GM12878 (cell line): Measurements from ENCODE around the gene IMPG2. TPM values are rescaled to one million over a fixed set of nuclear protein-coding genes. Genes with fewer than 3 reads are reported as not detected.
A peak's percentile ranks its signal among the peaks of the same experiment; 100 is the strongest.

Experiments used
- ATAC-seq: fragments of 200-7000 bp; cut with Tn5 transposase; 3 replicates; pipeline ENCODE4 v1.9.1; 2020; ENCODE audit warnings: mild to moderate bottlenecking, moderate library complexity
- BruUV-seq: library from RNA; stranded (reverse); fragments of 400-500 nt; replicated peaks from 2 replicates; lab custom pipeline; 2021; lab: Mats Ljungman, UMichigan
- CTCF ChIA-PET: fragments of 300-600 bp; sonication (Branson Sonifier 250); formaldehyde crosslinking; extraction: SDS; loops from one replicate; lab custom pipeline; 2021; ENCODE audit warnings: inconsistent platforms; lab: Yijun Ruan, JAX
- POLR2A ChIA-PET: fragments of 350-600 bp; formaldehyde crosslinking; extraction: SDS; loops from one replicate; lab custom pipeline; 2021; ENCODE audit warnings: inconsistent platforms; lab: Charles Lee
- RAD21 ChIA-PET: fragments of 300-600 bp; sonication (Branson Sonifier 250); formaldehyde crosslinking; loops from one replicate; lab custom pipeline; 2023; ENCODE audit warnings: antibody characterized with exemption; ENCODE audit not compliant: unreplicated experiment; lab: Charles Lee
- SMC1A ChIA-PET: fragments of 300-600 bp; sonication (Branson Sonifier 250); formaldehyde crosslinking; loops from one replicate; lab custom pipeline; 2023; ENCODE audit not compliant: unreplicated experiment, uncharacterized antibody; lab: Charles Lee
- DNase-seq: peaks from one replicate; pipeline ENCODE4 v3.0.0-alpha.2; 2011; ENCODE audit warnings: low read depth, low spot score
- FAIRE-seq: peaks from 3 replicates; lab custom pipeline; 2011; peaks lifted over from hg19 to GRCh38; lab: Jason Lieb, UNC
- H2AFZ ChIP-seq: 2 replicates; pipeline ENCODE4 v1.6.0; 2011; ENCODE audit warnings: low read depth, low read length, control low read depth; ENCODE audit not compliant: control insufficient read depth
- H3K27ac ChIP-seq: 2 replicates; pipeline ENCODE4 v1.5.1; 2011; ENCODE audit warnings: control low read depth; ENCODE audit not compliant: control insufficient read depth, insufficient read depth
- H3K27me3 ChIP-seq, 2 experiments: replicated peaks in 1 of 2; 2 replicates each; pipeline versions ENCODE4 v1.6.0 to v1.6.1; 2011; ENCODE audit warnings: low read length in 1 of 2; ENCODE audit not compliant: control insufficient read depth in 2 of 2, insufficient read depth in 2 of 2
- H3K36me3 ChIP-seq, 2 experiments: 2 replicates each; pipeline ENCODE4 v1.5.1; 2011; ENCODE audit warnings: low read length in 1 of 2; ENCODE audit not compliant: control insufficient read depth in 2 of 2, insufficient read depth in 2 of 2
- H3K4me1 ChIP-seq: 2 replicates; pipeline ENCODE4 v1.6.1; 2011; ENCODE audit warnings: mild to moderate bottlenecking, low read length, moderate library complexity, mixed read lengths; ENCODE audit not compliant: control insufficient read depth, insufficient read depth
- H3K4me2 ChIP-seq: 2 replicates; pipeline ENCODE4 v1.6.0; 2011; ENCODE audit warnings: control low read depth; ENCODE audit not compliant: control insufficient read depth, insufficient read depth
- H3K4me3 ChIP-seq: fragments of 200-600 bp; sonication (generic); 2 replicates; pipeline ENCODE4 v1.5.1; 2016
- H3K79me2 ChIP-seq: 2 replicates; pipeline ENCODE4 v1.6.0; 2011; ENCODE audit warnings: low read length; ENCODE audit not compliant: control insufficient read depth, insufficient read depth
- H3K9ac ChIP-seq: 2 replicates; pipeline ENCODE4 v1.8.0; 2011; ENCODE audit warnings: low read length, control low read depth, mixed read lengths; ENCODE audit not compliant: control insufficient read depth, insufficient read depth
- H3K9me3 ChIP-seq: replicated peaks from 3 replicates; pipeline ENCODE4 v1.5.1; 2011; ENCODE audit warnings: mild to moderate bottlenecking, low read length; ENCODE audit not compliant: control insufficient read depth, insufficient read depth
- H4K20me1 ChIP-seq: 2 replicates; pipeline ENCODE4 v1.6.0; 2011; ENCODE audit not compliant: control insufficient read depth, insufficient read depth
- GABPA ChIP-seq: IDR thresholded peaks from 2 replicates; pipeline ENCODE4 v1.6.1; 2014; ENCODE audit warnings: antibody characterized with exemption, low read depth, mild to moderate bottlenecking, inconsistent platforms
- MTA3 ChIP-seq: IDR thresholded peaks from 2 replicates; pipeline ENCODE4 v1.6.1; 2012; ENCODE audit warnings: low read length, inconsistent platforms, borderline replicate concordance
- NFYB ChIP-seq: IDR thresholded peaks from 2 replicates; pipeline ENCODE4 v1.6.1; 2011; ENCODE audit warnings: low read depth, mild to moderate bottlenecking, low read length, improper control_type of control experiment, moderate library complexity; ENCODE audit not compliant: insufficient read depth
- POLR2AphosphoS5 ChIP-seq: IDR thresholded peaks from 2 replicates; pipeline ENCODE4 v1.6.1; 2011; ENCODE audit warnings: mild to moderate bottlenecking, low read length, inconsistent platforms
- ZNF687 ChIP-seq: fragments of 450-650 bp; IDR thresholded peaks from 2 replicates; pipeline ENCODE4 v1.6.1; 2017; ENCODE audit warnings: mild to moderate bottlenecking, moderate library complexity
- WGBS: methylation state at CpG from one replicate; pipeline ENCODE4 v1.1.6; 2016; ENCODE audit warnings: low lambda C conversion rate; ENCODE audit not compliant: insufficient replicate concordance, insufficient coverage; ENCODE audit errors: missing lambda C conversion rate; 5-methylcytosine and 5-hydroxymethylcytosine counted together
- in situ Hi-C: fragments of 300-500 bp; cut with MboI; formaldehyde crosslinking; loops from 9 replicates; pipeline ENCODE4 v1.14.3; 2018; ENCODE audit warnings: mixed read lengths
- intact Hi-C: fragments of 100-400 bp; cut with micrococcal nuclease; formaldehyde crosslinking; loops from one replicate; pipeline ENCODE4 v1.14.2; 2022; ENCODE audit not compliant: unreplicated experiment
- polyA plus RNA-seq, 11 experiments: library from polyadenylated mRNA; depleted of rRNA in 4 of 11; unstranded in 6 of 11; stranded (reverse) in 5 of 11; fragments of >200 nt; fragmentation: Nextera tagmentation in 4 of 11; fragmentation: Illumina TruSeq in 1 of 11; extraction: Ambion mirVana in 4 of 11; extraction: Trizol in 1 of 11; gene quantifications; 1 replicate in 1 of 11; 2 replicates in 10 of 11; pipeline versions ENCODE4 v1.2.1 to v1.2.3, GENCODE V29; 2011 to 2016; ENCODE audit warnings: inconsistent platforms in 2 of 11, missing spikeins in 2 of 11, low read depth in 1 of 11
- total RNA-seq, 4 experiments: library from RNA; depleted of rRNA in 3 of 4; stranded (reverse); fragments of >200 nt in 3 of 4; fragmentation: Illumina TruSeq in 1 of 4; extraction: Trizol in 1 of 4; gene quantifications; 2 replicates each; pipeline versions ENCODE4 v1.2.1 to v1.2.3, GENCODE V29; 2013 to 2021
- TF ChIP-seq, protein P1 (sequence below), 3 experiments: IDR thresholded peaks in 2 of 3; conservative IDR thresholded peaks in 1 of 3; 2 replicates each; pipeline ENCODE4 v1.5.1; 2011; ENCODE audit warnings: low read depth in 3 of 3, low read length in 3 of 3, mild to moderate bottlenecking in 3 of 3, control low read depth in 2 of 3, moderate library complexity in 2 of 3, inconsistent platforms in 1 of 3, mixed read lengths in 1 of 3; ENCODE audit not compliant: control insufficient read depth in 2 of 3, insufficient read depth in 1 of 3; ENCODE audit errors: extremely low read depth in 1 of 3

The IMPG2 gene
- total and polyA plus RNA-seq, 10 of the 15 experiments (the other 5 are each of a cell fraction or from before 2014, with no cell fraction given), result under 0.01 to 0.17 (median 0.10) TPM; not detected in 3

DNA sequence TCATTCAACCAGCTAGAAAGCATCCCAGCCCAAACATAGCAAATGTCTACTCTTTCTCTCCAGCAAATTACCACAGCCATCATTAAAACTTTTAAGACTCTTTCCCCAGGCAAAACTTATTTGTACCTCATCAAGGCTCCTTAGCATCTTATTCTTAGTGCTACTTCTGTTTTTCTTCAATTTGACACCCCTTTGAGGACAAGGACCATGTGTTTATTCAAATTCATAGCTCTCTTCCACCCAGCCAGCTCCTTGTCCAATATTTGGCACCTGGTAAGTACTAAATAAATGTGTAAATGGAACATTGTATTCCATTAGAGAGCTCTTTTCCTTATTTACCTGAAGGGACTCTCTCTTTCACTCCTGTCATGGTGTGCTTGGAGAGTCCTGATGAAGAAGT, 89.8 kb downstream of the IMPG2 start:
- Histone ChIP-seq H3K4me3 (no peak overlapping the region), H3K9me3 (no peaks in the 10 kb centered on the region), H3K4me2 (no peak overlapping the region), H4K20me1 (no peaks in the 10 kb centered on the region), H3K4me1 (no peaks in the 10 kb centered on the region), H2AFZ (no peak overlapping the region), H3K27me3 (no peaks in the 10 kb centered on the region), H3K27ac (no peak overlapping the region), H3K36me3 (no peaks in the 10 kb centered on the region), H3K9ac (no peak overlapping the region), H3K79me2 (no peaks in the 10 kb centered on the region)
- FAIRE-seq (no peak), ATAC-seq (no peak), DNase-seq (no peak)
- POLR2A ChIA-PET, result no interaction called here
- TF ChIP-seq MTA3 (no peak), ZNF687 (no peak)
- in situ Hi-C loops (no loop called here), intact Hi-C loops (no loop called here)
- CTCF ChIA-PET, result interaction anchor here (0.9 to 1.0 kb wide), 2 partner anchors 35 to 768 kb away, joined by 3 to 6 read pairs; no protein-coding TSS in a partner anchor
- BruUV-seq, result no TSS peak
- SMC1A ChIA-PET, result interaction anchor here (1.0 to 1.1 kb wide), 3 partner anchors 17 to 31 kb away, joined by 3 read pairs; no protein-coding TSS in a partner anchor
- RAD21 ChIA-PET, result no interaction called here

GRCh38 chr3:101229681-101230080, 90.7 kb downstream of the IMPG2 start:
- Histone ChIP-seq H3K9me3 (no peaks in the 10 kb centered on the region), H3K4me1 (no peaks in the 10 kb centered on the region), H4K20me1 (no peaks in the 10 kb centered on the region), H3K27ac (no peak overlapping the region), H3K4me3 (no peak overlapping the region), H3K4me2 (no peak overlapping the region), H3K79me2 (no peaks in the 10 kb centered on the region), H3K36me3 (no peaks in the 10 kb centered on the region), H2AFZ (no peak overlapping the region), H3K9ac (no peak overlapping the region), H3K27me3 (no peaks in the 10 kb centered on the region)
- TF ChIP-seq NFYB (no peak), GABPA (no peak), POLR2AphosphoS5 (no peak)
- TF ChIP-seq, protein P1, sequence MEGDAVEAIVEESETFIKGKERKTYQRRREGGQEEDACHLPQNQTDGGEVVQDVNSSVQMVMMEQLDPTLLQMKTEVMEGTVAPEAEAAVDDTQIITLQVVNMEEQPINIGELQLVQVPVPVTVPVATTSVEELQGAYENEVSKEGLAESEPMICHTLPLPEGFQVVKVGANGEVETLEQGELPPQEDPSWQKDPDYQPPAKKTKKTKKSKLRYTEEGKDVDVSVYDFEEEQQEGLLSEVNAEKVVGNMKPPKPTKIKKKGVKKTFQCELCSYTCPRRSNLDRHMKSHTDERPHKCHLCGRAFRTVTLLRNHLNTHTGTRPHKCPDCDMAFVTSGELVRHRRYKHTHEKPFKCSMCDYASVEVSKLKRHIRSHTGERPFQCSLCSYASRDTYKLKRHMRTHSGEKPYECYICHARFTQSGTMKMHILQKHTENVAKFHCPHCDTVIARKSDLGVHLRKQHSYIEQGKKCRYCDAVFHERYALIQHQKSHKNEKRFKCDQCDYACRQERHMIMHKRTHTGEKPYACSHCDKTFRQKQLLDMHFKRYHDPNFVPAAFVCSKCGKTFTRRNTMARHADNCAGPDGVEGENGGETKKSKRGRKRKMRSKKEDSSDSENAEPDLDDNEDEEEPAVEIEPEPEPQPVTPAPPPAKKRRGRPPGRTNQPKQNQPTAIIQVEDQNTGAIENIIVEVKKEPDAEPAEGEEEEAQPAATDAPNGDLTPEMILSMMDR (IDR thresholded peaks at IDR 0.05 in 2 of 3, conservative IDR thresholded peaks at IDR 0.05 in 1 of 3; ENCODE audit: control insufficient read depth in 2 of 3, extremely low read depth in 1 of 3, insufficient read depth in 1 of 3, low read depth in 3 of 3, low read length in 3 of 3), result peak in 1 of 3 experiments; percentile 15; a peak in 1 of 6 replicates
- FAIRE-seq (no peak), DNase-seq (no peak), ATAC-seq (no peak)
- 51% methylated on average over 4 of the region's 4 CpGs for WGBS
- SMC1A ChIA-PET, result interaction anchor here (1.0 kb wide), 1 partner anchor 30 kb away, joined by 3 read pairs; no protein-coding TSS in a partner anchor
- POLR2A ChIA-PET, result no interaction called here
- CTCF ChIA-PET, result interaction anchor here (0.9 kb wide), 1 partner anchor 160 kb away, joined by 3 read pairs; no protein-coding TSS in a partner anchor
- intact Hi-C loops, result no loop called here
- RAD21 ChIA-PET, result no interaction called here
- in situ Hi-C loops, result no loop called here
- no TSS peak for BruUV-seq
